Measurements from ENCODE around the gene RBFOX2. TPM values are rescaled to one million over a fixed set of nuclear protein-coding genes. Genes with fewer than 3 reads are reported as not detected.

Gene RBFOX2
- total and polyA plus RNA-seq, 3 donors from 2014 or later, result 53.4 to 85.2 (median 63.9) TPM

GRCh38 chr22:35838855-35839576, 189.6 kb downstream of the RBFOX2 start:
- peak; percentile 59 for DNase-seq
- peak overlapping the region; percentile 53 to 76 for H3K27ac ChIP-seq
- intact Hi-C loops (cut with DNase I; ENCODE audit: low total_unique reads), result loop anchor here (10.0 kb wide), 1 partner anchor 204 kb away; no protein-coding TSS in a partner anchor
- peaks cover 21% of the 10 kb centered on the region for H3K4me1 ChIP-seq
- 26 to 29% methylated on average over 4 of the region's 4 CpGs for WGBS, 2 donors
- H3K36me3 ChIP-seq (ENCODE audit: low read depth, missing control alignments), result no peaks in the 10 kb centered on the region
- H3K4me3 ChIP-seq, result no peak overlapping the region
- no peaks in the 10 kb centered on the region for H3K9me3 ChIP-seq
- no peak for TF ChIP-seq POLR2A (IDR thresholded peaks at IDR 0.05)
- peak; percentile 8 to 27 (median 24) for TF ChIP-seq CTCF (IDR thresholded peaks at IDR 0.05)
- no peaks in the 10 kb centered on the region for H3K27me3 ChIP-seq

- TF ChIP-seq CTCF (IDR thresholded peaks at IDR 0.05), result no peak
- no peak for TF ChIP-seq POLR2A (IDR thresholded peaks at IDR 0.05)
- intact Hi-C loops (cut with DNase I; ENCODE audit: low total_unique reads), result loop anchor here (10.0 kb wide), 1 partner anchor 202 kb away; no protein-coding TSS in a partner anchor
- H3K4me1 ChIP-seq, result peaks cover 21% of the 10 kb centered on the region
- DNase-seq, result no peak
- H3K9me3 ChIP-seq, result no peaks in the 10 kb centered on the region
- WGBS, 2 donors, result 79 to 82% methylated on average over 5 of the region's 5 CpGs
- H3K27me3 ChIP-seq, result no peaks in the 10 kb centered on the region
- H3K36me3 ChIP-seq (ENCODE audit: low read depth, missing control alignments), result no peaks in the 10 kb centered on the region
- H3K27ac ChIP-seq, result no peak overlapping the region
- H3K4me3 ChIP-seq, result no peak overlapping the region
These were observed 191.4 kb downstream of the RBFOX2 start for GRCh38 chr22:35837101-35837727.

- H3K27me3 ChIP-seq, result no peaks in the 10 kb centered on the region
- no peaks in the 10 kb centered on the region for H3K9me3 ChIP-seq
- intact Hi-C loops (cut with DNase I; ENCODE audit: low total_unique reads), result loop anchor here (10.0 kb wide), 1 partner anchor 201 kb away; no protein-coding TSS in a partner anchor
- peak; percentile 64 for DNase-seq
- H3K4me1 ChIP-seq, result peaks cover 21% of the 10 kb centered on the region
- peak overlapping the region in 1 of 2 donors; percentile 15 for H3K4me3 ChIP-seq
- H3K27ac ChIP-seq, result peak overlapping the region; percentile 36 to 47
- no peaks in the 10 kb centered on the region for H3K36me3 ChIP-seq (ENCODE audit: low read depth, missing control alignments)
- WGBS, 2 donors, result 24 to 37% methylated on average over 6 of the region's 6 CpGs
- TF ChIP-seq POLR2A (IDR thresholded peaks at IDR 0.05) (no peak), CTCF (IDR thresholded peaks at IDR 0.05) (no peak)
These were observed 192.5 kb downstream of the RBFOX2 start for GRCh38 chr22:35835998-35836691.

- peaks cover 21% of the 10 kb centered on the region for H3K4me1 ChIP-seq
- H3K36me3 ChIP-seq (ENCODE audit: low read depth, missing control alignments), result no peaks in the 10 kb centered on the region
- no peak for DNase-seq
- peak overlapping the region in 1 of 2 donors; percentile 15 for H3K4me3 ChIP-seq
- H3K27me3 ChIP-seq, result no peaks in the 10 kb centered on the region
- 29% methylated on average over 3 of the region's 3 CpGs for WGBS, 2 donors
- intact Hi-C loops (cut with DNase I; ENCODE audit: low total_unique reads), result loop anchor here (10.0 kb wide), 1 partner anchor 201 kb away; no protein-coding TSS in a partner anchor
- TF ChIP-seq CTCF (IDR thresholded peaks at IDR 0.05), result no peak
- H3K9me3 ChIP-seq, result no peaks in the 10 kb centered on the region
- peak overlapping the region; percentile 36 to 47 for H3K27ac ChIP-seq
These were observed 193.2 kb downstream of the RBFOX2 start for GRCh38 chr22:35835267-35835997.
